A549 treated with Mapracorat at 1 μM for 4 hours (cell line): ENCODE results near the gene AKAP9. TPM values are rescaled to one million over a fixed set of nuclear protein-coding genes. Genes with fewer than 3 reads are reported as not detected.

ENCODE experiments used
- total RNA-seq: library from RNA; stranded (reverse); fragments of 200-300 nt; extraction: Qiagen RNA extraction; gene quantifications from 5 replicates; pipeline ENCODE4 v1.2.3, GENCODE V29; 2022

AKAP9 gene
- 12.5 to 18.9 TPM (median 14.5 TPM) in 5 replicates for total RNA-seq

DNA sequence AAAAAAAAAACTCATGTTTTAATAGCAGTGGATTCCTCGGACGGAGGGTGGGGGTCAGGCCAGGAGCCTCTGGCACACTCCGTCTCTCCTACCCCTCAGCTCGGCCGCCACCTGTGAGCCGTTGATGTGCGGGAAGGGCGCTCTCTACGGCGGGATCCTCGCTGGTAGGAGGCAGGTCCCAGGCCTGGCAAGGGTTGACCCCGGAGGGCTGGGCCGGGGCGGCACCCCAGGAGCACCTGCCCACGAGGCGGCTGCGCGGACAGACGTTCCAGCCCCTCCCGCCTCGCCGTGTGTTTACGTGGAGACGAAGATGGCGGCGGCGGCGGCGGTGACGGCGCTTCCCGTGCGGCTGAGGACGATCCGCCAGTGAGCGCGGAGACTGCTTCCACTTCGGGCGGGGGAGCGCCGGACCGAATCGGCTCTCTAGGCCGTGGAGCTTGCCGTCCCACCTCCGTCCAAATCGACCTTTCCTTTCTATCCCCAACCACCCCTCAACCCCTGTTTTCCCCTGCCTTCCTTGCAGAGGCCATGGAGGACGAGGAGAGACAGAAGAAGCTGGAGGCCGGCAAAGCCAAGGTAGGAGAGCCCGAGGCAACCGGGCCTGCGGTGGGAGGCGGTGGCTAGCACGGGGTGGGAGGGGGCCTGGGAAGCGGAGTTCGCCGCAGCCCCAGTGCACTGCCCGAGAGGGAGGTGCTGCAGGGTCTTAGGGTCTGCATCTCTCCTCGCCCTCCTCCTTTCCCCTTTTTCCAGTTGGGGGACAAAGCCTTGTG is at the start of gene AKAP9:
AKAP9 (plus strand) TSS at position 291 of the 770 bp plus-strand sequence; CDS start at position 529, 238 bp downstream.

DNA sequence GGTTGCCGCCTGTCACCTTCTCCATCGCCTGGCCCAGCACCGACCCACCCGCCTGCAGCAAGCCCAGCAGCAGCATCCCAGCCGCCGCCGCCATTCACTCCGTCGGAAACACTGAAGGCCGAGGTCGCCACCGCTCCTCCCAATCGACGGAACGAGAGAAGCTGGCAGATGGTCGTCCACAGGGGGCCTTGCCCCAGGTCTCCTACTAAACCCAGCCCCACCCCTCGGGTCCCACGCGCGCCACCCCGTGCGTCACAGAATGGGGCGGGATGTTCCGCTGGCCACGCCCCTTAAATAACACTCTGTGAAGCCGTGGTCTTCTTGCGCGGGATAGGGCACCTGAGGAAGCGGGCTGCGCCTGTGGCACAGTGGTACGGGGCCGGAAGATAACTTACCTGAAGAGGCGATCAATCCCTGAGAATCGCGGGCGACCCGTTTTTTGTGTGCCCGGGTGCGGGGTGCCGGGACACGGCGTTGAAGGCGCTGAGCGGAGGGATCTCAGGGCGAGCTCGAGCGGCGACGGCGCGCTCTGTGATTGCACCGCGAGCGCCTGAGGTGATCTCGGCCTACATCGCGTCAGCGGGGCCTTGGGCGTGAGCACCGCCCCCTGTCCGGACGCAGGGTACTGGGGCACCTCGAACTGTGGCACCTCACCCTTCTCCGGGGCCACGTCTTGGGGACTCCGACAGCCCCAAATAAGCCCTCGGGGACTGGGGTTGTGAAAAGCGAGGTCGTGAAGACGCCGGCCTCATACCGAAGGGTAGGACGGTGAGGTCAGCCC is 193.8 kb downstream of the AKAP9 start, which contains the start of gene CYP51A1:
CYP51A1 (minus strand) TSS at position 207 of the 781 bp plus-strand sequence; CDS start at position 94, 113 bp downstream.

Other genes with a start within 250 kb of the AKAP9 start
- 10.3 to 12.2 TPM (median 11.8 TPM) in 5 replicates for gene MTERF1, start 60.2 kb upstream of the AKAP9 start, total RNA-seq
- gene CYP51A1, start 193.6 kb downstream of the AKAP9 start, total RNA-seq = 39.0 to 49.5 TPM (median 41.7 TPM) in 5 replicates
- not detected in 5 replicates for gene LRRD1, start 238.3 kb downstream of the AKAP9 start, total RNA-seq